HFF-Myc (cell line): ENCODE data around the gene ZNF512.
"Not testable (repeated sequence)": the region's sequence is repeated elsewhere in the genome, so short reads cannot be mapped to it uniquely, and the experiment has no call there.

Experiments used
- DNase-seq: peaks from one replicate; pipeline ENCODE4 v3.0.0-alpha.2; 2011; ENCODE audit warnings: low read depth; ENCODE audit errors: extremely low read depth
- H3K4me3 ChIP-seq: replicated peaks from 2 replicates; pipeline ENCODE4 v1.5.1; 2011; ENCODE audit warnings: low read depth, mild to moderate bottlenecking, control low read depth, low read length
- TF ChIP-seq, protein P1 (sequence below): IDR thresholded peaks from 2 replicates; pipeline ENCODE4 v1.5.1; 2012; ENCODE audit warnings: mild to moderate bottlenecking, low read depth, low read length, control low read depth; ENCODE audit errors: missing control alignments

The ZNF512 gene

DNA sequence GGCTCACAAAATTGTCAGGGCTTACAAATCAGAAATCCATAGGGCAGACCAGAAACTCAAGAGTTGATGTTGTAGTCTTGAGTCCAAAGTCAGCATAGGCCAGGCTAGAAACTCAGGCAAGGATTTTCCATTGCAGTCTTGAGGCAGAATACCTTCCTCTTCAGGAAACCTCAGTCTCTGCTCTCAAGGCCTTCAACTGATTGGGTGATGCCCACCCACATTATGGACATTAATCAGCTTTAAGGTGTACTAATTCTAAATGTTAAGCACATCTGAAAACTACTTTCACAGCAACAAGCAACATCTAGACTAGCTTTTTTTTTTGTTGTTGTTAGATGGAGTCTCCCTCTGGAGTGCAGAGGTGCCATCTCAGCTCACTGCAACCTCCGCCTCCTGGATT lies 31.3 kb upstream of the ZNF512 start:
- no peak for DNase-seq
- TF ChIP-seq, protein P1, sequence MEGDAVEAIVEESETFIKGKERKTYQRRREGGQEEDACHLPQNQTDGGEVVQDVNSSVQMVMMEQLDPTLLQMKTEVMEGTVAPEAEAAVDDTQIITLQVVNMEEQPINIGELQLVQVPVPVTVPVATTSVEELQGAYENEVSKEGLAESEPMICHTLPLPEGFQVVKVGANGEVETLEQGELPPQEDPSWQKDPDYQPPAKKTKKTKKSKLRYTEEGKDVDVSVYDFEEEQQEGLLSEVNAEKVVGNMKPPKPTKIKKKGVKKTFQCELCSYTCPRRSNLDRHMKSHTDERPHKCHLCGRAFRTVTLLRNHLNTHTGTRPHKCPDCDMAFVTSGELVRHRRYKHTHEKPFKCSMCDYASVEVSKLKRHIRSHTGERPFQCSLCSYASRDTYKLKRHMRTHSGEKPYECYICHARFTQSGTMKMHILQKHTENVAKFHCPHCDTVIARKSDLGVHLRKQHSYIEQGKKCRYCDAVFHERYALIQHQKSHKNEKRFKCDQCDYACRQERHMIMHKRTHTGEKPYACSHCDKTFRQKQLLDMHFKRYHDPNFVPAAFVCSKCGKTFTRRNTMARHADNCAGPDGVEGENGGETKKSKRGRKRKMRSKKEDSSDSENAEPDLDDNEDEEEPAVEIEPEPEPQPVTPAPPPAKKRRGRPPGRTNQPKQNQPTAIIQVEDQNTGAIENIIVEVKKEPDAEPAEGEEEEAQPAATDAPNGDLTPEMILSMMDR = no peak
- H3K4me3 ChIP-seq = no peak overlapping the region

DNA sequence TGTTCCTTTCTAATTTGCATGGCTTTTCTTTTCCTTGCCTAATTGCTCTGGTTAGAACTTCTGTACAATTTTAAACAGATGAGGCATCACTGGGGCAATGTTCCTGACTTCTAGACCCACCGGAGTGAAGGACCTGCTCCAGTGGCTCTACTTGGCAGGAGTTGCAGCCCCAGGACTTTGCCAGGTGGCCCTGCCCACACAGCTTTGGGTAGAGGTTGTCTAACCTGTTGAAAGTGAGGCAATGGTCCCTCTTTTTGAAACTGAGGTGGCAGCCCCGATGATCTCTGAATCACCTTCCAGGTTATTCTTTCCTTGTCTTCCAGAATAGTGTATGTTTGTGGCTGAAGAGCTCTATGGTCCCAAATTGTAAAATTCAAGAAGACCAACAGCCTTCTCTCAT lies 29.9 kb upstream of the ZNF512 start:
- DNase-seq = no peak
- no peak overlapping the region for H3K4me3 ChIP-seq
- TF ChIP-seq, protein P1 = no peak

DNA sequence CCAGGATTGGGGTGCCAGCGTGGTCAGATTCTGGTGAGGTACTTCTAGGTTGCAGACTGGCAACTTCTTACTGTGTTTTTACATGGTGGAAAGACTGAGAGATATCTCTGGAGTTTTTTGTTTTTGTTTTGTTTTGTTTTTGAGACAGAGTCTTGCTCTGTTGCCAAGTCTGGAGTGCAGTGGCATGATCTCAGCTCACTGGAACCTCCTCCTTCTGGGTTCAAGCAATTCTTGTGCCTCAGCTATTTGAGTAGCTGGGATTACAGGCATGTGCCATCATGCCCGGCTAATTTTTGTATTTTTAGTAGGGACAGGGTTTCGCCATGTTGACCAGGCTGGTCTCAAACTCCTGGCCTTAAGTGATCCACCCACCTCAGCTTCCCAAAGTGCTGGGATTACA lies 28.4 kb upstream of the ZNF512 start:
- not testable (repeated sequence) for DNase-seq

DNA sequence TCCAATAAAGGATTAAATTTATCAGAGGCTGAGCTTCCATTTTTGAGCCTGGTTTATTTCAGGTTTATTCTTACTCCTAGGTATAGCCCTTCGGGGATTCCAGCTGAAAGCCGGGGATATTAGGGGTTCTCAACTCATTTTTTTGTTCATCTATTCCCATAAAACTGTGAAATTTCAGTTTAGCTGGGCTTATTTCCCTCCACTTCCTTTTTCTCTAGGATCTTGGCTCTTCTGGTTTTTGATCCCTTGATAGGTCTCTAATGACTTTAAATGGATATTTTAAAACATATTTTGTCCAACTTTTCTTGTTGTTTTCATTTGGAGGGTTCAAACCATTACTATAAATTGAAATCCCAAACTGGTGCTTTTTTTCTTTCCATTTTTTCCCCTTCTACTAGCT lies 23.6 kb upstream of the ZNF512 start:
- DNase-seq = no peak
- no peak overlapping the region for H3K4me3 ChIP-seq
- TF ChIP-seq, protein P1 = no peak

More for the DNA sequence above, 28.4 kb upstream of the ZNF512 start:
- not testable (repeated sequence) for H3K4me3 ChIP-seq

DNA sequence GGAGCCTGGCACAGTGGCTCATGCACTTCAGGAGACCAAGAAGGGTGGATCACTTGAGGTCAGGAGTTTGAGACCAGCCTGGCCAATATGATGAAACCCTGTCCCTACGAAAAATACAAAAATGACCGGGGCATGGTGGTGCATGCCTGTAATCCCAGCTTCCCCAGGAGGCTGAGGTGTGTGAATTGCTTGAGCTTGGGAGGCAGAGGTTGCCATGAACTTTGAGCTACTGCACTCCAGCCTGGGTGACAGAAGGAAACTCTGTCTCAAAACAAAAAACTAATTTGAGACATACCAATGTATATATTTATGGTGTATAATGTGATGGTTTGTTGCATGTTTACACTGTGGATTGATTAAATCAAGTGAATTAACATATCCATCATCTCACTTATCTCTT lies 21.8 kb upstream of the ZNF512 start:
- TF ChIP-seq, protein P1 = no peak
- no peak for DNase-seq
- no peak overlapping the region for H3K4me3 ChIP-seq

DNA sequence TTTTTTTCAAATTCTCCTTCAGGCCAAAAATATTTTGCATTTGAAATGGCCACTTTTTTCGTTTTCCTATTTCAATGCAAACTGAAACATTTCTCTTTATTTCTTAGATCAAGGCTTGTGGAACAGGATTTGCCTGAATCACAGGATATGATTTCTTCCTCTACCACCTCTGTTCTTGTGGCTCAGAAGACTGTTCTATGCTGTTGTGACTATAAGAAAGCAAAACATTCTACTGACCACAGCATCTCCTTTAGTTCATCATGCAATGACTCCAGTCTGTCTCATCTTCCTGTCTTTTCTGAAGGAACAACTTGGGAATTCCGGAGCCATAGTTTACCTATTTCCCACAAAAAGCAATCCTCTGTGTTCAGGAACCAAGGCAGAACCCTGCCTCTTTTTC lies 16.2 kb upstream of the ZNF512 start:
- DNase-seq = no peak

DNA sequence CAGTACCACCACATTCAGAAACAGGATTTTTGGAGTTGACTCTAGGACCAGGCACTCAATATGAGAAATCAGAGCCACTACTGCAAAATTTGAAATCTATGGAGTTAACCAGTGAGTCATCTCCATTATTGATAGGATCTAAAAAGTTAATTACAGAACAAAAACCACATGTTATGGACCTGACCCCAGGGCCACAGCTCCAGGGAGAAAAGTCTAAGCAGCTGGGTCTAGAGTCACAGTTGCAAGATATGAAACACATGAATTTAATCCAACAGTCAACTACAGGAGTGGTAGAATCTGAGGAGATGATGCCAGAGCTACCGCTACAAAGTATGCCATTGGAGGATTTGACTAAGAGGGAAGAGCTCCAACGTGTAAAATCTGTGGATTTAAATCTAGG lies 13.4 kb upstream of the ZNF512 start:
- no peak overlapping the region for H3K4me3 ChIP-seq
- DNase-seq = no peak
- TF ChIP-seq, protein P1 = no peak

More for the DNA sequence above, 16.2 kb upstream of the ZNF512 start:
- TF ChIP-seq, protein P1 = no peak
- no peak overlapping the region for H3K4me3 ChIP-seq
